H1 (cell line): ENCODE measurements around the gene FRMD4B. TPM values are rescaled to one million over a fixed set of nuclear protein-coding genes. Genes with fewer than 3 reads are reported as not detected.

Experiments
- CTCF ChIA-PET: fragments of 300-600 bp; sonication (Branson Sonifier 250); formaldehyde crosslinking; loops from one replicate; lab custom pipeline; 2021; ENCODE audit not compliant: partially characterized antibody; lab: Charles Lee
- POLR2A ChIA-PET: fragments of 300-600 bp; sonication (Branson Sonifier 250); formaldehyde crosslinking; loops from one replicate; lab custom pipeline; 2021; ENCODE audit warnings: inconsistent platforms; ENCODE audit not compliant: partially characterized antibody; lab: Charles Lee
- DNase-seq, 2 experiments: peaks; one replicate each; pipeline versions ENCODE4 v3.0.0 to v3.0.0-alpha.2; 2010 to 2022; ENCODE audit warnings: low spot score in 2 of 2, low read depth in 1 of 2, mixed read lengths in 1 of 2
- FAIRE-seq: peaks from 2 replicates; lab custom pipeline; 2011; peaks lifted over from hg19 to GRCh38; lab: Jason Lieb, UNC
- H2AFZ ChIP-seq: 2 replicates; pipeline ENCODE4 v1.8.1; 2012; ENCODE audit warnings: low read length, inconsistent platforms
- H2AK5ac ChIP-seq: 2 replicates; pipeline ENCODE4 v1.6.1; 2013; ENCODE audit warnings: low read depth, low read length
- H2BK120ac ChIP-seq: replicated peaks from 2 replicates; pipeline ENCODE3; 2013; ENCODE audit warnings: low read depth, low read length, inconsistent platforms
- H2BK12ac ChIP-seq: 2 replicates; pipeline ENCODE4 v1.6.1; 2013; ENCODE audit warnings: low read depth, low read length
- H2BK15ac ChIP-seq: 2 replicates; pipeline ENCODE4 v1.6.1; 2013; ENCODE audit warnings: low read length
- H2BK20ac ChIP-seq: 2 replicates; pipeline ENCODE4 v1.6.1; 2013; ENCODE audit warnings: low read length
- H2BK5ac ChIP-seq: 2 replicates; pipeline ENCODE4 v1.6.1; 2013; ENCODE audit warnings: low read depth, low read length
- H3K14ac ChIP-seq: 2 replicates; pipeline ENCODE4 v1.6.1; 2013; ENCODE audit warnings: inconsistent platforms; ENCODE audit not compliant: insufficient read length
- H3K18ac ChIP-seq: 2 replicates; pipeline ENCODE4 v1.6.1; 2013; ENCODE audit warnings: low read length; ENCODE audit errors: extremely low read depth
- H3K23ac ChIP-seq: 2 replicates; pipeline ENCODE4 v1.6.1; 2013; ENCODE audit warnings: inconsistent platforms; ENCODE audit not compliant: insufficient read length
- H3K23me2 ChIP-seq: 2 replicates; pipeline ENCODE4 v1.6.1; 2013; ENCODE audit warnings: low read depth, low read length
- H3K27ac ChIP-seq: 2 replicates; pipeline ENCODE4 v1.6.1; 2011; ENCODE audit warnings: low read depth, low read length, inconsistent platforms
- H3K27me3 ChIP-seq, 4 experiments: replicated peaks in 1 of 4; 1 replicate in 1 of 4; 2 replicates in 3 of 4; pipeline versions ENCODE4 v1.6.1 to v1.8.1; 2011 to 2013; ENCODE audit warnings: low read length in 3 of 4, mild to moderate bottlenecking in 3 of 4, inconsistent platforms in 2 of 4, mixed read lengths in 2 of 4, moderate library complexity in 1 of 4; ENCODE audit not compliant: control insufficient read depth in 3 of 4, insufficient read depth in 3 of 4; ENCODE audit errors: extremely low read depth in 1 of 4
- H3K36me3 ChIP-seq, 4 experiments: 2 replicates each; pipeline versions ENCODE4 v1.6.1 to v1.8.1; 2011 to 2013; ENCODE audit warnings: mild to moderate bottlenecking in 4 of 4, low read length in 3 of 4, moderate library complexity in 2 of 4, control low read depth in 1 of 4, inconsistent platforms in 1 of 4; ENCODE audit not compliant: insufficient read depth in 4 of 4, control insufficient read depth in 2 of 4
- H3K4ac ChIP-seq: replicated peaks from 2 replicates; pipeline ENCODE3; 2013; ENCODE audit warnings: low read length, low read depth, mixed read lengths, inconsistent platforms; ENCODE audit not compliant: insufficient read length
- H3K4me1 ChIP-seq, 4 experiments: replicated peaks in 1 of 4; 1 replicate in 1 of 4; 2 replicates in 3 of 4; pipeline versions ENCODE4 v1.6.1 to v1.8.1; 2011 to 2013; ENCODE audit warnings: low read length in 3 of 4, inconsistent platforms in 2 of 4, mixed read lengths in 1 of 4; ENCODE audit not compliant: insufficient read depth in 4 of 4, control insufficient read depth in 3 of 4
- H3K4me2 ChIP-seq, 2 experiments: 2 replicates each; pipeline versions ENCODE4 v1.6.1 to v1.8.1; 2011 to 2013; ENCODE audit warnings: low read depth in 2 of 2, low read length in 2 of 2, control low read depth in 1 of 2, inconsistent platforms in 1 of 2, mild to moderate bottlenecking in 1 of 2; ENCODE audit not compliant: insufficient read depth in 1 of 2
- H3K4me3 ChIP-seq, 4 experiments: fragments of 200-600, 300-600 bp in 1 of 4; sonication (generic), shearing (Covaris generic), sonication (Bioruptor Twin) in 1 of 4; 2 replicates each; pipeline versions ENCODE4 v1.5.1 to v1.8.1; 2011 to 2016; ENCODE audit warnings: low read length in 4 of 4, low read depth in 3 of 4, control low read depth in 2 of 4, inconsistent platforms in 2 of 4, mild to moderate bottlenecking in 2 of 4, mixed read lengths in 1 of 4, moderate library complexity in 1 of 4; ENCODE audit not compliant: insufficient read depth in 2 of 4; ENCODE audit errors: extremely low read depth in 1 of 4
- H3K56ac ChIP-seq: replicated peaks from 2 replicates; pipeline ENCODE3; 2013; ENCODE audit warnings: low read depth, mild to moderate bottlenecking, mixed read lengths, low read length, inconsistent platforms; ENCODE audit not compliant: insufficient read length
- H3K79me1 ChIP-seq: 2 replicates; pipeline ENCODE4 v1.6.1; 2013; ENCODE audit warnings: low read depth, low read length, control low read depth
- H3K79me2 ChIP-seq, 2 experiments: 2 replicates each; pipeline versions ENCODE4 v1.6.1 to v1.8.1; 2012 to 2013; ENCODE audit warnings: low read length in 2 of 2, mild to moderate bottlenecking in 2 of 2, inconsistent platforms in 1 of 2; ENCODE audit not compliant: insufficient read depth in 2 of 2, control insufficient read depth in 1 of 2
- H3K9ac ChIP-seq, 4 experiments: replicated peaks in 1 of 4; 1 replicate in 1 of 4; 2 replicates in 3 of 4; pipeline versions ENCODE4 v1.6.1 to v1.8.1; 2011 to 2013; ENCODE audit warnings: low read depth in 3 of 4, low read length in 3 of 4, control low read depth in 2 of 4, mild to moderate bottlenecking in 2 of 4, moderate library complexity in 2 of 4, inconsistent platforms in 1 of 4; ENCODE audit errors: extremely low read depth in 1 of 4
- H3K9me3 ChIP-seq, 2 experiments: 2 replicates each; pipeline versions ENCODE4 v1.6.1 to v1.8.1; 2012 to 2013; ENCODE audit warnings: mild to moderate bottlenecking in 2 of 2, moderate library complexity in 2 of 2, control low read depth in 1 of 2, inconsistent platforms in 1 of 2, low read depth in 1 of 2, low read length in 1 of 2, mixed read lengths in 1 of 2; ENCODE audit not compliant: insufficient read depth in 2 of 2
- H4K20me1 ChIP-seq, 2 experiments: replicated peaks in 1 of 2; 2 replicates each; pipeline versions ENCODE3 to v1.8.1; 2011 to 2013; ENCODE audit warnings: inconsistent platforms in 2 of 2, low read length in 2 of 2, mild to moderate bottlenecking in 1 of 2; ENCODE audit not compliant: insufficient read depth in 2 of 2, control insufficient read depth in 1 of 2
- H4K5ac ChIP-seq: 2 replicates; pipeline ENCODE4 v1.6.1; 2013; ENCODE audit warnings: low read length, low read depth, mixed read lengths, inconsistent platforms; ENCODE audit not compliant: insufficient read length
- H4K8ac ChIP-seq: 2 replicates; pipeline ENCODE4 v1.8.0; 2013; ENCODE audit warnings: mild to moderate bottlenecking, moderate library complexity, low read length, inconsistent platforms; ENCODE audit not compliant: insufficient read depth; ENCODE audit errors: extremely low read depth
- H4K91ac ChIP-seq: replicated peaks from 2 replicates; pipeline ENCODE3; 2013; ENCODE audit warnings: low read length, mixed read lengths, inconsistent platforms; ENCODE audit not compliant: insufficient read length
- BACH1 ChIP-seq: IDR thresholded peaks from 2 replicates; pipeline ENCODE4 v1.6.1; 2012; ENCODE audit warnings: low read length, improper control_type of control experiment
- CHD2 ChIP-seq: IDR thresholded peaks from 2 replicates; pipeline ENCODE4 v1.6.1; 2012; ENCODE audit warnings: low read length, improper control_type of control experiment
- EGR1 ChIP-seq: IDR thresholded peaks from 2 replicates; pipeline ENCODE4 v1.6.1; 2011; ENCODE audit warnings: low read depth, low read length, borderline replicate concordance
- EZH2 ChIP-seq: fragments of 200-600 bp; sonication (generic); IDR thresholded peaks from 2 replicates; pipeline ENCODE4 v1.7.1; 2012; ENCODE audit warnings: low read depth, mild to moderate bottlenecking, moderate library complexity, low read length, inconsistent platforms; ENCODE audit not compliant: severe bottlenecking
- NANOG ChIP-seq: IDR thresholded peaks from 2 replicates; pipeline ENCODE4 v1.6.1; 2011; ENCODE audit warnings: low read length, low read depth, mild to moderate bottlenecking, inconsistent platforms; ENCODE audit not compliant: insufficient read depth, poor library complexity, severe bottlenecking
- RBBP5 ChIP-seq: IDR thresholded peaks from 2 replicates; pipeline ENCODE4 v1.7.1; 2012; ENCODE audit warnings: low read depth, mild to moderate bottlenecking, inconsistent platforms, low read length, moderate library complexity, borderline replicate concordance
- SAP30 ChIP-seq: fragments of 300-600 bp; sonication (generic); IDR thresholded peaks from 2 replicates; pipeline ENCODE4 v1.7.1; 2012; ENCODE audit warnings: low read length, moderate library complexity, mild to moderate bottlenecking, inconsistent platforms; ENCODE audit not compliant: insufficient read depth, insufficient replicate concordance
- SIN3A ChIP-seq, 2 experiments: IDR thresholded peaks in 1 of 2; conservative IDR thresholded peaks in 1 of 2; 2 replicates each; pipeline ENCODE4 v1.6.1; 2011 to 2012; ENCODE audit warnings: low read length in 2 of 2, improper control_type of control experiment in 1 of 2, low read depth in 1 of 2, mild to moderate bottlenecking in 1 of 2
- SIRT6 ChIP-seq: IDR thresholded peaks from one replicate; pipeline ENCODE4 v1.7.1; 2012; ENCODE audit warnings: low read length, inconsistent platforms
- WGBS, 2 experiments: shearing (Covaris generic) in 1 of 2; methylation state at CpG; one replicate each; pipeline versions ENCODE4 v1.1.6 to v1.1.7; 2013 to 2015; ENCODE audit warnings: low lambda C conversion rate in 2 of 2, mixed read lengths in 2 of 2, inconsistent platforms in 1 of 2, low coverage in 1 of 2, missing lambda C conversion rate in 1 of 2; ENCODE audit not compliant: insufficient replicate concordance in 2 of 2, insufficient coverage in 1 of 2, insufficient read length in 1 of 2; ENCODE audit errors: extremely low coverage in 1 of 2, missing lambda C conversion rate in 1 of 2; 5-methylcytosine and 5-hydroxymethylcytosine counted together
- polyA plus RNA-seq, 7 experiments: library from polyadenylated mRNA; depleted of rRNA in 3 of 7; stranded (reverse) in 5 of 7; unstranded in 2 of 7; fragments of >200 nt in 5 of 7; fragments of 200-250 nt in 2 of 7; gene quantifications; 1 replicate in 5 of 7; 2 replicates in 1 of 7; 4 replicates in 1 of 7; pipeline versions ENCODE4 v1.2.1 to v1.2.3, GENCODE V29; 2011 to 2013; ENCODE audit warnings: missing spikeins in 2 of 7, mixed read lengths in 2 of 7
- total RNA-seq: library from RNA; stranded (reverse); fragmentation: NEBNext Ultra II Directional; extraction: Animal tissue kit (Norgen Biotek cat#: 25700); gene quantifications from 2 replicates; pipeline ENCODE4 v1.2.1, GENCODE V29; 2021
- TF ChIP-seq, protein P1 (sequence below): IDR thresholded peaks from 2 replicates; pipeline ENCODE4 v1.6.1; 2012; ENCODE audit warnings: inconsistent platforms
- TF ChIP-seq, protein P2 (sequence below): IDR thresholded peaks from 2 replicates; pipeline ENCODE4 v1.6.1; 2011; ENCODE audit warnings: low read length, improper control_type of control experiment
- TF ChIP-seq, protein P3 (sequence below): IDR thresholded peaks from 2 replicates; pipeline ENCODE4 v1.6.1; 2012; ENCODE audit warnings: inconsistent platforms

FRMD4B gene
- total and polyA plus RNA-seq, 2 of the 8 experiments (the other 6 are each of a cell fraction or from before 2014, with no cell fraction given), result 2.7 to 7.2 TPM

DNA sequence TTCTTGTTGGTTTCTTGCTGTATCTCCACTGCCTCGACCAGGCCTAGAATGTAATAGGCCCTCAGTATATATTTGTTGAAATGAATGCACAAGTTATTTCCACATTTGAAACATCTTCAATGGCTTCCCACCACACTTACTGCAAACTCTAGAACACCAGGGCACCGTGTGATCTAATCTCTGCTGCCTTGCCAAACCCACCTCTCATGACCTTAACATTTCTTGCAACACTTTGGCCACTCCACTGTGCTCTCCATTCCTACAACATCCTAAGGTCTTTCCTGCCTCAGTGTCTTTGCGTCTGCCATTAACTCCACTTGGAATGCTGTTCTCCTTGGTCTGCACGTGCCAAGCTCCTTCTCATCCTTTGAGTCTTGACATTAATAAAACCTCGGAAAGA is 14.1 kb downstream of the FRMD4B start:
- Histone ChIP-seq H4K5ac (no peak overlapping the region), H3K4ac (no peak overlapping the region), H3K4me1 (no peaks in the 10 kb centered on the region), H3K9ac (no peak overlapping the region), H3K36me3 (no peaks in the 10 kb centered on the region), H2BK15ac (no peak overlapping the region), H4K20me1 (no peaks in the 10 kb centered on the region), H4K8ac (no peak overlapping the region), H3K9me3 (no peaks in the 10 kb centered on the region), H4K91ac (no peak overlapping the region), H2BK5ac (no peak overlapping the region), H3K79me2 (no peaks in the 10 kb centered on the region), H3K4me3 (no peak overlapping the region), H3K4me2 (no peak overlapping the region), H3K23me2 (peaks cover 6% of the 10 kb centered on the region; the same call in 1 of the 2 replicates), H3K23ac (no peak overlapping the region), H3K27me3 (no peaks in the 10 kb centered on the region), H2BK20ac (no peak overlapping the region), H3K18ac (no peak overlapping the region), H2BK12ac (0 out of 2 replicates have a peak overlapping the region, but pooled peaks have one; percentile 17), H2AFZ (no peak overlapping the region), H3K27ac (no peak overlapping the region), H3K56ac (no peak overlapping the region), H3K14ac (no peak overlapping the region), H2BK120ac (no peak overlapping the region), H3K79me1 (no peaks in the 10 kb centered on the region), H2AK5ac (no peak overlapping the region)
- no peak for TF ChIP-seq BACH1
- TF ChIP-seq NANOG, result no peak
- no peak for TF ChIP-seq EZH2
- TF ChIP-seq RBBP5, result no peak
- TF ChIP-seq SAP30, result no peak
- TF ChIP-seq SIRT6, result no peak
- TF ChIP-seq, protein P1, sequence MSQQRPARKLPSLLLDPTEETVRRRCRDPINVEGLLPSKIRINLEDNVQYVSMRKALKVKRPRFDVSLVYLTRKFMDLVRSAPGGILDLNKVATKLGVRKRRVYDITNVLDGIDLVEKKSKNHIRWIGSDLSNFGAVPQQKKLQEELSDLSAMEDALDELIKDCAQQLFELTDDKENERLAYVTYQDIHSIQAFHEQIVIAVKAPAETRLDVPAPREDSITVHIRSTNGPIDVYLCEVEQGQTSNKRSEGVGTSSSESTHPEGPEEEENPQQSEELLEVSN, result no peak
- TF ChIP-seq, protein P2, sequence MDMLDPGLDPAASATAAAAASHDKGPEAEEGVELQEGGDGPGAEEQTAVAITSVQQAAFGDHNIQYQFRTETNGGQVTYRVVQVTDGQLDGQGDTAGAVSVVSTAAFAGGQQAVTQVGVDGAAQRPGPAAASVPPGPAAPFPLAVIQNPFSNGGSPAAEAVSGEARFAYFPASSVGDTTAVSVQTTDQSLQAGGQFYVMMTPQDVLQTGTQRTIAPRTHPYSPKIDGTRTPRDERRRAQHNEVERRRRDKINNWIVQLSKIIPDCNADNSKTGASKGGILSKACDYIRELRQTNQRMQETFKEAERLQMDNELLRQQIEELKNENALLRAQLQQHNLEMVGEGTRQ, result no peak
- TF ChIP-seq, protein P3, sequence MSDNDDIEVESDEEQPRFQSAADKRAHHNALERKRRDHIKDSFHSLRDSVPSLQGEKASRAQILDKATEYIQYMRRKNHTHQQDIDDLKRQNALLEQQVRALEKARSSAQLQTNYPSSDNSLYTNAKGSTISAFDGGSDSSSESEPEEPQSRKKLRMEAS, result no peak
- TF ChIP-seq CHD2, result no peak
- no peak for TF ChIP-seq EGR1
- TF ChIP-seq SIN3A (conservative IDR thresholded peaks at IDR 0.05 in 1 of 2, IDR thresholded peaks at IDR 0.05 in 1 of 2; ENCODE audit: low read depth in 1 of 2, low read length in 2 of 2), result no peak
- ChIA-PET POLR2A (no interaction called here), CTCF (interaction anchor here (1.0 to 2.8 kb wide), 5 partner anchors 11 to 62 kb away, joined by 3 to 12 read pairs (median 4); partner anchors contain the start of gene FRMD4B)
- FAIRE-seq (no peak), DNase-seq (no peak)
- 93% methylated on average over 5 of the region's 5 CpGs; no CpG with 5 or more reads in 1 of the 2 experiments for WGBS, 2 experiments
